Brain microvascular endothelial cell (primary cell): ENCODE data around the gene CORO2A.

ENCODE experiments used
- DNase-seq: peaks from one replicate; pipeline ENCODE4 v3.0.0-alpha.2; 2020
- H3K27ac ChIP-seq: fragments of 250-450 bp; sonication (Bioruptor Pico); 2 replicates; pipeline ENCODE4 v1.5.1; 2020; ENCODE audit warnings: mild to moderate bottlenecking, moderate library complexity
- H3K27me3 ChIP-seq: fragments of 250-450 bp; sonication (Bioruptor Pico); replicated peaks from 2 replicates; pipeline ENCODE4 v1.5.1; 2020; ENCODE audit warnings: mild to moderate bottlenecking
- H3K36me3 ChIP-seq: fragments of 250-450 bp; sonication (Bioruptor Pico); replicated peaks from 2 replicates; pipeline ENCODE4 v1.5.1; 2020; ENCODE audit warnings: mild to moderate bottlenecking
- H3K4me3 ChIP-seq: 2 replicates; pipeline ENCODE4 v1.5.1; 2011; ENCODE audit warnings: low read depth, mild to moderate bottlenecking, control low read depth, low read length, moderate library complexity
- in situ Hi-C: cut with HindIII; loops from 2 replicates; pipeline ENCODE4 v1.10.0; 2017; ENCODE audit warnings: low sequenced_read_pairs, low pct_ligation_motif_present
- TF ChIP-seq, protein P1 (sequence below): IDR thresholded peaks from 2 replicates; pipeline ENCODE4 v1.5.1; 2011; ENCODE audit warnings: low read depth, mild to moderate bottlenecking, moderate library complexity, low read length, control low read depth, inconsistent platforms; ENCODE audit errors: missing control alignments

Gene CORO2A

DNA sequence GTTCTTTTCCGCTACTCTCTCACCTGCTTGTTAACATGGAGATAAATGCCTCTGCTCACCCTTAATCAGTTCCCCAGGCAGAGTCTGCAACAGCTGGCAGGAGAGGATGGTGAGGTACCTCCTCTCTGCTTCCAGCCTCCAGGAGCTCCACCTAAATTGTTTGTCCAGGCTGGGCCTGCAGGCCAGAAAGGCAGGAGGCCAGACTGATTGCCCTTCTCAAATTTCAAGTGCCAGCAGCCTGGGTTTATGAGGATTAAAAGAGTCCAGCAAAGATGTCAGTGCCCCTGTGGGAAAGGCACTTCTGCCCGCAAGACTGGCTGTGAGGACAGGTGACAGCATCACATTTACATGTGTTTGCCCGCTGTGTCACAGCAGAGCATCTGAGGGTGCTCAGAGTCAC is 19.8 kb downstream of the CORO2A start:
- Histone ChIP-seq H3K4me3 (no peak overlapping the region), H3K27me3 (no peaks in the 10 kb centered on the region), H3K27ac (no peak overlapping the region), H3K36me3 (no peaks in the 10 kb centered on the region)
- in situ Hi-C loops, result no loop called here
- no peak for DNase-seq
- TF ChIP-seq, protein P1, sequence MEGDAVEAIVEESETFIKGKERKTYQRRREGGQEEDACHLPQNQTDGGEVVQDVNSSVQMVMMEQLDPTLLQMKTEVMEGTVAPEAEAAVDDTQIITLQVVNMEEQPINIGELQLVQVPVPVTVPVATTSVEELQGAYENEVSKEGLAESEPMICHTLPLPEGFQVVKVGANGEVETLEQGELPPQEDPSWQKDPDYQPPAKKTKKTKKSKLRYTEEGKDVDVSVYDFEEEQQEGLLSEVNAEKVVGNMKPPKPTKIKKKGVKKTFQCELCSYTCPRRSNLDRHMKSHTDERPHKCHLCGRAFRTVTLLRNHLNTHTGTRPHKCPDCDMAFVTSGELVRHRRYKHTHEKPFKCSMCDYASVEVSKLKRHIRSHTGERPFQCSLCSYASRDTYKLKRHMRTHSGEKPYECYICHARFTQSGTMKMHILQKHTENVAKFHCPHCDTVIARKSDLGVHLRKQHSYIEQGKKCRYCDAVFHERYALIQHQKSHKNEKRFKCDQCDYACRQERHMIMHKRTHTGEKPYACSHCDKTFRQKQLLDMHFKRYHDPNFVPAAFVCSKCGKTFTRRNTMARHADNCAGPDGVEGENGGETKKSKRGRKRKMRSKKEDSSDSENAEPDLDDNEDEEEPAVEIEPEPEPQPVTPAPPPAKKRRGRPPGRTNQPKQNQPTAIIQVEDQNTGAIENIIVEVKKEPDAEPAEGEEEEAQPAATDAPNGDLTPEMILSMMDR, result no peak

DNA sequence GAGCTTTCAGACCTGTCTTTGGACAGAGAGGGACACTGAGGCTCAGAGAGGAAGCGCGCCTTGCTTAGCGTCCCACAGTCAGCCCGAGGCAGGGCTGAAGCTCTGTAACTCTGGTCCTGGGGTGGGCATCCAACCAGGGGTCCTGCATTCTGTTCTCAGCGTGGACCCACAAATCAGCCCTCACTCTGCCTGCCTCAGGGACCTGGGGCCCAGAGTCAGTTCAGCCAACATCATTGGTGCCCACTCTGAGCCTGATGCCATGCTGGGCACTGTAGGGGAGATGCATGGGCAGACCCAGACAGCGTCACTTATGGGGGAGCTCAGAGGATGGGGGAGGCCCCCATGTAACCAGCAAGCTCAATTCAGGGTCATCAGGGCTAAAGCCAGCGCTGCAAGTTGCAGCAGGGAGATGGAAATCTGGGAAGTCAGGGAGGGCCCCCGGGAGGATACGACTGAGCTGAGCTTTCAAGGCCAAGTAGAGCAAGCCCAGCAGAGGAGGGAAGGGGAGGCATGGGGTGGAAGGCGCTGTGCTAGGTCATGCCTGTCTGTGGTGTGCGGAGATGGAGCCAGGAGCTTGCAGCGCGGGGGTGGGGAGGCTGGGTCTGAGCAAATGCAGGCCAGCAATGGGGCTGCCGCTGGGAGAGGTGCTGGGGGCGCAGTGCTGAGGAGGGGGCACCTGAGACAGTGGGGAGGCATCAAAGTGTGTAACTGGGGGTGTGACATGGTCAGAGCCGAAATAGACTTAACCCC is 21.1 kb downstream of the CORO2A start:
- no peak for DNase-seq
- no peaks in the 10 kb centered on the region for H3K36me3 ChIP-seq
- no peak overlapping the region for H3K4me3 ChIP-seq
- H3K27ac ChIP-seq, result no peak overlapping the region
- TF ChIP-seq, protein P1, result no peak
- H3K27me3 ChIP-seq, result no peaks in the 10 kb centered on the region
- in situ Hi-C loops, result no loop called here

- no peak overlapping the region for H3K4me3 ChIP-seq
- peak; percentile 54 for DNase-seq
- no peaks in the 10 kb centered on the region for H3K36me3 ChIP-seq
- in situ Hi-C loops, result no loop called here
- TF ChIP-seq, protein P1, result no peak
- H3K27ac ChIP-seq, result no peak overlapping the region
- H3K27me3 ChIP-seq, result no peaks in the 10 kb centered on the region
These were observed 23.4 kb downstream of the CORO2A start for GRCh38 chr9:98168941-98169488.

DNA sequence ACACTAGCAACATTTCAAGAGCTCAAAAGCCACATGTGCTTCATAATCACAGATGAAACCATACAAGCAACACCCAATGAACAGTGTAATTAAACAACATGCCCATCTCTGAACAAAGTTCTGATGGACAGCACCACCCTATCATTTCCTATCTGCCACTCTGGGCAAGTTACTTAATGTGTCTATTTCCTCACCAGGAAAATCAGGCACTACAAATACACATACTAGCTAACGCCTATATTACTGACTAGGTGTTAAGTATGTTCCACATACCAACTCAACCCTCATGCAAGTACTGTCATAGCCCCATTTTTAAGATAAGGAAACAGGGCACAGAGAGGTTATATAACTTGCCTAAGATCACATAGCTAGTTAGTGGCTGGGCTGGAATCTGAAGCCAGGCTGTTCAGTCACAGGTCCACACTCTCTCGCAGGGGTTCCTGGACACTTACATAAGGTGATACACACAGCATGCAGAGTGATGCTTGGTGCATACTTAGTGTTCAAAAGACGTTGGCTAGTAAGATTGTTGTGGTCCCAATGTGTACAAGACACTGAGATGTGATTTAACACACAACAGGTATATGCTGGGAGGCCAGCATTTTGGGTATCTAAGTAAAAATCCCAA is 24.2 kb downstream of the CORO2A start:
- Histone ChIP-seq H3K36me3 (no peaks in the 10 kb centered on the region), H3K27ac (no peak overlapping the region), H3K4me3 (no peak overlapping the region), H3K27me3 (no peaks in the 10 kb centered on the region)
- DNase-seq, result no peak
- TF ChIP-seq, protein P1, result no peak
- in situ Hi-C loops, result no loop called here

DNA sequence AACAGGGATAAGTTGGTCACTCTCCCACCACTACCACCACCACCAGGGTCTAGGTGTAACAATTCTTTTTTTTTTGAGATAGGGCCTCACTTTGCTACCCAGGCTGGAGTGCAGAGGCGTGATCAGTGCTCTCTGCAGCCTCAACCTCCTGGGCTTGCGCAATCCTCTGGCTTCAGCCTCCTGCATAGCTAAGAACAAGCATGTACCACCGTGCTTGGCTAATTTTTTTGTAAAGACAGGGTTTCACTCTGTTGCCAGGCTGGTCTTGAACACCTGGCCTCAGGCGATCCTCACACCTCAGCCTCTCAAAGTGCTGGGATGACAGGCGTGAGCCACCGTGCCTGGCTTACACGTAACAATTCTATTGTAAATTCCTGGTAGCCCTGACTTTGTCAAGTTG is 27.5 kb downstream of the CORO2A start:
- H3K27ac ChIP-seq, result no peak overlapping the region
- no peak for DNase-seq
- H3K4me3 ChIP-seq, result no peak overlapping the region
- no peaks in the 10 kb centered on the region for H3K36me3 ChIP-seq
- in situ Hi-C loops, result no loop called here
- TF ChIP-seq, protein P1, result no peak
- no peaks in the 10 kb centered on the region for H3K27me3 ChIP-seq
